HEK293 (cell line): ENCODE data around the gene DMD.

ENCODE experiments used
- CTCF ChIA-PET: fragments of 350-600 bp; formaldehyde crosslinking; extraction: SDS; loops from one replicate; lab custom pipeline; 2021; ENCODE audit warnings: antibody characterized with exemption; lab: Yijun Ruan, JAX
- POLR2A ChIA-PET: fragments of 300-600 bp; formaldehyde crosslinking; extraction: SDS; loops from one replicate; lab custom pipeline; 2020; ENCODE audit warnings: antibody characterized with exemption, inconsistent platforms; lab: Yijun Ruan, JAX
- H3K27ac ChIP-seq: fragments of 200-500 bp; sonication (Bioruptor generic); 2 replicates; pipeline ENCODE4 v1.5.1; 2014; ENCODE audit warnings: low read depth, low read length, control low read depth, inconsistent platforms; ENCODE audit errors: extremely low read depth
- H3K36me3 ChIP-seq, 2 experiments: fragments of 200-500 bp in 1 of 2; sonication (Bioruptor generic) in 1 of 2; 1 replicate in 1 of 2; 2 replicates in 1 of 2; pipeline ENCODE4 v1.5.1; 2014 to 2017; ENCODE audit warnings: inconsistent platforms in 2 of 2, low read length in 2 of 2; ENCODE audit not compliant: control insufficient read depth in 2 of 2, insufficient read depth in 1 of 2
- H3K4me1 ChIP-seq: fragments of 200-500 bp; sonication (Bioruptor generic); 2 replicates; pipeline ENCODE4 v1.5.1; 2014; ENCODE audit warnings: mild to moderate bottlenecking, low read length, inconsistent platforms; ENCODE audit not compliant: control insufficient read depth, insufficient read depth
- H3K4me3 ChIP-seq: 2 replicates; pipeline ENCODE4 v1.5.1; 2011; ENCODE audit warnings: low read depth, mild to moderate bottlenecking, control low read depth, low read length, moderate library complexity
- H3K9me3 ChIP-seq: fragments of 200-500 bp; sonication (Bioruptor generic); 2 replicates; pipeline ENCODE4 v1.5.1; 2014; ENCODE audit warnings: low read depth, low read length, inconsistent platforms; ENCODE audit not compliant: control insufficient read depth, insufficient read depth
- GFI1B ChIP-seq: fragments of 450-650 bp; formaldehyde crosslinking; IDR thresholded peaks from 2 replicates; pipeline ENCODE4 v1.5.1; 2016; ENCODE audit warnings: missing biosample characterization, missing genetic modification characterization
- HOXD13 ChIP-seq: sonication (generic); formaldehyde crosslinking; IDR thresholded peaks from 2 replicates; pipeline ENCODE4 v1.8.0; 2022; ENCODE audit warnings: missing genetic modification reagents, borderline replicate concordance
- KLF16 ChIP-seq: fragments of 450-650 bp; formaldehyde crosslinking; IDR thresholded peaks from 2 replicates; pipeline ENCODE4 v1.5.1; 2017; ENCODE audit warnings: missing biosample characterization, missing genetic modification characterization
- TCF7L2 ChIP-seq: IDR thresholded peaks from 2 replicates; pipeline ENCODE4 v1.6.1; 2011; ENCODE audit warnings: low read depth, mild to moderate bottlenecking, inconsistent platforms, low read length, moderate library complexity, borderline replicate concordance
- YY1 ChIP-seq: fragments of 450-650 bp; formaldehyde crosslinking; IDR thresholded peaks from 2 replicates; pipeline ENCODE4 v1.5.1; 2018; ENCODE audit warnings: missing biosample characterization, missing genetic modification characterization
- ZNF121 ChIP-seq: fragments of 450-650 bp; formaldehyde crosslinking; IDR thresholded peaks from 2 replicates; pipeline ENCODE4 v1.5.1; 2016; ENCODE audit warnings: missing biosample characterization, missing genetic modification characterization
- ZNF140 ChIP-seq: fragments of 450-650 bp; formaldehyde crosslinking; IDR thresholded peaks from 2 replicates; pipeline ENCODE4 v1.5.1; 2016; ENCODE audit warnings: missing biosample characterization, missing genetic modification characterization
- ZNF146 ChIP-seq: fragments of 450-650 bp; formaldehyde crosslinking; IDR thresholded peaks from 2 replicates; pipeline ENCODE4 v1.5.1; 2016; ENCODE audit warnings: missing biosample characterization, missing genetic modification characterization
- ZNF202 ChIP-seq: fragments of 450-650 bp; formaldehyde crosslinking; IDR thresholded peaks from 2 replicates; pipeline ENCODE4 v1.5.1; 2016; ENCODE audit warnings: missing biosample characterization, missing genetic modification characterization, borderline replicate concordance
- ZNF223 ChIP-seq: fragments of 450-650 bp; formaldehyde crosslinking; IDR thresholded peaks from 2 replicates; pipeline ENCODE4 v1.5.1; 2016; ENCODE audit warnings: missing biosample characterization, missing genetic modification characterization
- ZNF423 ChIP-seq: fragments of 450-650 bp; formaldehyde crosslinking; IDR thresholded peaks from 2 replicates; pipeline ENCODE4 v1.5.1; 2016; ENCODE audit warnings: missing biosample characterization, missing genetic modification characterization
- ZNF548 ChIP-seq: fragments of 450-650 bp; formaldehyde crosslinking; IDR thresholded peaks from 2 replicates; pipeline ENCODE4 v1.5.1; 2016; ENCODE audit warnings: missing biosample characterization, missing genetic modification characterization
- ZNF571 ChIP-seq: fragments of 450-650 bp; formaldehyde crosslinking; IDR thresholded peaks from 2 replicates; pipeline ENCODE4 v1.5.0; 2017; ENCODE audit warnings: missing biosample characterization, missing genetic modification characterization
- ZNF623 ChIP-seq: fragments of 450-650 bp; formaldehyde crosslinking; IDR thresholded peaks from 2 replicates; pipeline ENCODE4 v1.5.1; 2016; ENCODE audit warnings: missing biosample characterization, missing genetic modification characterization
- ZNF76 ChIP-seq: fragments of 450-650 bp; formaldehyde crosslinking; IDR thresholded peaks from 2 replicates; pipeline ENCODE4; 2016; ENCODE audit warnings: low read depth, missing biosample characterization, missing genetic modification characterization, borderline replicate concordance
- TF ChIP-seq, protein P1 (sequence below): IDR thresholded peaks from 2 replicates; pipeline ENCODE4 v1.6.1; 2011; ENCODE audit warnings: mild to moderate bottlenecking, low read depth, low read length, borderline replicate concordance
- TF ChIP-seq, protein P2 (sequence below): fragments of 450-650 bp; formaldehyde crosslinking; IDR thresholded peaks from 2 replicates; pipeline ENCODE4 v1.5.1; 2016; ENCODE audit warnings: missing biosample characterization, missing genetic modification characterization
- TF ChIP-seq, protein P3 (sequence below): fragments of 450-650 bp; formaldehyde crosslinking; IDR thresholded peaks from 2 replicates; pipeline ENCODE4 v1.5.1; 2016; ENCODE audit warnings: missing biosample characterization, missing genetic modification characterization

The DMD gene

DNA sequence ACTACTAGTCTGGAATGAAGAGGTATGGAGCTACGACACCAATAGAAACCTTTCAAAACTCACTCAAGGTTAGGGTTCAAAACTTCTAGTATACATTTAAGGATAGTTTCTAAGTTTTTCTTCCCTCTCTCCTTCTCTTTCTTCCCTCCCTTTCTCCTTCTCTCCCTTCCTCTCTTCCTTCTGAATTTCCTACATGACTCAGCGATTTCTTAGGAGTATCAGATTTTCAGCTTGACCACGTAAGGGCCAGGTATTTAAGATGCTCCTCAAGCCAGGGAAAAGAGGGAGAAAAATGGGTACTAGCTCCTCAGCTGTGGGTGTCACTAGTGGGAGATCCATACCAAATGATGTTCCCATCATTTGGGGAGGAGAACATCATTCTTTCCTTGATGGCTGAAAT is 2083.6 kb downstream of the DMD start:
- H3K4me3 ChIP-seq = no peak overlapping the region
- TF ChIP-seq ZNF623 (tag by site-specific recombination) = no peak
- TF ChIP-seq ZNF548 (tag by site-specific recombination) = no peak
- TF ChIP-seq ZNF76 (tag by site-specific recombination) = no peak
- TF ChIP-seq, all 188 proteins: peak for 0
- ChIA-PET CTCF (no interaction called here), POLR2A (no interaction called here)
- H3K36me3 ChIP-seq = peaks cover 0 to 16% of the 10 kb centered on the region in 2 experiments; a peak in 1 of 3 replicates
- no peak overlapping the region for H3K27ac ChIP-seq
- H3K4me1 ChIP-seq = peaks cover 5% of the 10 kb centered on the region
- no peaks in the 10 kb centered on the region for H3K9me3 ChIP-seq

DNA sequence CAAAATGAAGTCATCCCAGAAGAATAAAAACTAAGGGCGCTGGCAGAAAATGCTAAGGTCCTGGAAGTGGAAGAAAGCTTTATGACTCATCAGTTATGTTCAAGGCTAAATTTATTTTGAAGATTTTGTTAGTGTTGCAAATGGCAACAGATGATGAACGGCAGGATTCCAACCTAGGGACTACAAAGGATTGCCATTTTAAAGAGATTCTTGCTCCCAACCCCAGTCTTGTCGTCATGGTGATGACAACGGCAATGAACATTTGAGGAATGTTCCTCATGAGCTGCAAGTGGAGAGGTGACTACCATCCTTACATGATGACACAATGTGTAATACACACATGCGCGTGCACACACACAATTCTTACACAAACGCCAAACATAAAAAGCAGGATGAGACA is 2085.1 kb downstream of the DMD start:
- CTCF ChIA-PET = no interaction called here
- POLR2A ChIA-PET = no interaction called here

DNA sequence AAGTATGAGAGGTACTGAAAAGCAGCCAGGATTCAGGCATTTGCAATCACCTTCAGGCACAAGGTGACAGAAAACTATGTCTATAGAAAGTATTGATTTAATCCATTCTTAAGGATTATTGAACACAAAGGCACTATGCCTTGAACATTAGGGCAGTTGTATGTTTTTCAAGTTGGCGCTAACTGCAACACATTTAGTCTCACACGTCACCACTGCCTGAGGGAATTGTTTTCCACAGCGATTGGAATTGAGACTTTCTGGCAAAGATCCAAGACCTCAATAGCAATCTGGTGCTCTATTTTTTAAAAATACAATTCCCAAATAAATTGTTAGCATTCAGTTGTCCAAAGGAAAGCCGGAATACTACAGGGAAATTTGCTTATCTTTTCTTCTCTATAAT is 2086.8 kb downstream of the DMD start:
- Histone ChIP-seq H3K9me3 (no peaks in the 10 kb centered on the region), H3K27ac (no peak overlapping the region), H3K4me1 (peaks cover 5% of the 10 kb centered on the region), H3K36me3 (peaks cover 13 to 22% of the 10 kb centered on the region in 2 experiments; a peak in 2 of 3 replicates), H3K4me3 (no peak overlapping the region)
- ChIA-PET POLR2A (no interaction called here), CTCF (no interaction called here)
- TF ChIP-seq YY1 (tag by site-specific recombination) (no peak), ZNF146 (tag by site-specific recombination) (no peak), ZNF423 (tag by site-specific recombination) (no peak), ZNF121 (tag by site-specific recombination) (no peak), ZNF223 (tag by site-specific recombination) (no peak), KLF16 (no peak), ZNF202 (tag by site-specific recombination) (no peak), ZNF140 (tag by site-specific recombination) (no peak), ZNF571 (tag by site-specific recombination) (no peak), GFI1B (no peak)
- TF ChIP-seq, protein P1, sequence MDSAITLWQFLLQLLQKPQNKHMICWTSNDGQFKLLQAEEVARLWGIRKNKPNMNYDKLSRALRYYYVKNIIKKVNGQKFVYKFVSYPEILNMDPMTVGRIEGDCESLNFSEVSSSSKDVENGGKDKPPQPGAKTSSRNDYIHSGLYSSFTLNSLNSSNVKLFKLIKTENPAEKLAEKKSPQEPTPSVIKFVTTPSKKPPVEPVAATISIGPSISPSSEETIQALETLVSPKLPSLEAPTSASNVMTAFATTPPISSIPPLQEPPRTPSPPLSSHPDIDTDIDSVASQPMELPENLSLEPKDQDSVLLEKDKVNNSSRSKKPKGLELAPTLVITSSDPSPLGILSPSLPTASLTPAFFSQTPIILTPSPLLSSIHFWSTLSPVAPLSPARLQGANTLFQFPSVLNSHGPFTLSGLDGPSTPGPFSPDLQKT = no peak
- TF ChIP-seq, protein P2, sequence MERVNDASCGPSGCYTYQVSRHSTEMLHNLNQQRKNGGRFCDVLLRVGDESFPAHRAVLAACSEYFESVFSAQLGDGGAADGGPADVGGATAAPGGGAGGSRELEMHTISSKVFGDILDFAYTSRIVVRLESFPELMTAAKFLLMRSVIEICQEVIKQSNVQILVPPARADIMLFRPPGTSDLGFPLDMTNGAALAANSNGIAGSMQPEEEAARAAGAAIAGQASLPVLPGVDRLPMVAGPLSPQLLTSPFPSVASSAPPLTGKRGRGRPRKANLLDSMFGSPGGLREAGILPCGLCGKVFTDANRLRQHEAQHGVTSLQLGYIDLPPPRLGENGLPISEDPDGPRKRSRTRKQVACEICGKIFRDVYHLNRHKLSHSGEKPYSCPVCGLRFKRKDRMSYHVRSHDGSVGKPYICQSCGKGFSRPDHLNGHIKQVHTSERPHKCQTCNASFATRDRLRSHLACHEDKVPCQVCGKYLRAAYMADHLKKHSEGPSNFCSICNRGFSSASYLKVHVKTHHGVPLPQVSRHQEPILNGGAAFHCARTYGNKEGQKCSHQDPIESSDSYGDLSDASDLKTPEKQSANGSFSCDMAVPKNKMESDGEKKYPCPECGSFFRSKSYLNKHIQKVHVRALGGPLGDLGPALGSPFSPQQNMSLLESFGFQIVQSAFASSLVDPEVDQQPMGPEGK (tag by site-specific recombination) = no peak
- TF ChIP-seq, protein P3, sequence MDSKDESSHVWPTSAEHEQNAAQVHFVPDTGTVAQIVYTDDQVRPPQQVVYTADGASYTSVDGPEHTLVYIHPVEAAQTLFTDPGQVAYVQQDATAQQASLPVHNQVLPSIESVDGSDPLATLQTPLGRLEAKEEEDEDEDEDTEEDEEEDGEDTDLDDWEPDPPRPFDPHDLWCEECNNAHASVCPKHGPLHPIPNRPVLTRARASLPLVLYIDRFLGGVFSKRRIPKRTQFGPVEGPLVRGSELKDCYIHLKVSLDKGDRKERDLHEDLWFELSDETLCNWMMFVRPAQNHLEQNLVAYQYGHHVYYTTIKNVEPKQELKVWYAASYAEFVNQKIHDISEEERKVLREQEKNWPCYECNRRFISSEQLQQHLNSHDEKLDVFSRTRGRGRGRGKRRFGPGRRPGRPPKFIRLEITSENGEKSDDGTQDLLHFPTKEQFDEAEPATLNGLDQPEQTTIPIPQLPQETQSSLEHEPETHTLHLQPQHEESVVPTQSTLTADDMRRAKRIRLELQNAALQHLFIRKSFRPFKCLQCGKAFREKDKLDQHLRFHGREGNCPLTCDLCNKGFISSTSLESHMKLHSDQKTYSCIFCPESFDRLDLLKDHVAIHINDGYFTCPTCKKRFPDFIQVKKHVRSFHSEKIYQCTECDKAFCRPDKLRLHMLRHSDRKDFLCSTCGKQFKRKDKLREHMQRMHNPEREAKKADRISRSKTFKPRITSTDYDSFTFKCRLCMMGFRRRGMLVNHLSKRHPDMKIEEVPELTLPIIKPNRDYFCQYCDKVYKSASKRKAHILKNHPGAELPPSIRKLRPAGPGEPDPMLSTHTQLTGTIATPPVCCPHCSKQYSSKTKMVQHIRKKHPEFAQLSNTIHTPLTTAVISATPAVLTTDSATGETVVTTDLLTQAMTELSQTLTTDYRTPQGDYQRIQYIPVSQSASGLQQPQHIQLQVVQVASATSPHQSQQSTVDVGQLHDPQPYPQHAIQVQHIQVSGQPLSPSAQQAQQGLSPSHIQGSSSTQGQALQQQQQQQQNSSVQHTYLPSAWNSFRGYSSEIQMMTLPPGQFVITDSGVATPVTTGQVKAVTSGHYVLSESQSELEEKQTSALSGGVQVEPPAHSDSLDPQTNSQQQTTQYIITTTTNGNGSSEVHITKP (tag by site-specific recombination) = no peak

More for the DNA sequence above, 2085.1 kb downstream of the DMD start:
- H3K4me3 ChIP-seq = no peak overlapping the region
- no peaks in the 10 kb centered on the region for H3K9me3 ChIP-seq
- 0 out of 2 replicates have a peak, but pooled peaks have one; percentile 1 for TF ChIP-seq TCF7L2
- no peak for TF ChIP-seq HOXD13 (CRISPR knock-in tag)
- H3K36me3 ChIP-seq = peaks cover 5 to 16% of the 10 kb centered on the region in 2 experiments; a peak in 2 of 3 replicates
- no peak overlapping the region for H3K27ac ChIP-seq
- H3K4me1 ChIP-seq = peaks cover 5% of the 10 kb centered on the region
